Stimulated activated CD8-positive, alpha-beta memory T cell treated with anti-CD3 and anti-CD28 coated beads, Interleukin-12 subunit alpha, Interleukin-12 subunit beta, amount 100 ng/mL, for 4 hours (primary cell): ENCODE measurements around the gene OR10A3.

Source experiments
- DNase-seq: peaks from one replicate; pipeline ENCODE4 v3.0.0-alpha.2; 2020; ENCODE audit warnings: low read depth

OR10A3 gene

GRCh38 chr11:7936615-7937014, 4.9 kb downstream of the OR10A3 start:
- DNase-seq: no peak

GRCh38 chr11:7931168-7931567, 10.3 kb downstream of the OR10A3 start, which contains the start of gene OR10A6:
Gene OR10A6 (minus strand): TSS chr11:7931268. CDS start chr11:7928662, 2,606 bp downstream.
- no peak for DNase-seq

GRCh38 chr11:7927635-7928034, 13.9 kb downstream of the OR10A3 start:
- DNase-seq: no peak

- no peak for DNase-seq
These were observed 17.0 kb downstream of the OR10A3 start for GRCh38 chr11:7924536-7924935.

- no peak for DNase-seq
These were observed 23.4 kb downstream of the OR10A3 start for GRCh38 chr11:7918141-7918540.

GRCh38 chr11:7911011-7911410, 30.5 kb downstream of the OR10A3 start:
- no peak for DNase-seq

GRCh38 chr11:7910286-7910788, 31.2 kb downstream of the OR10A3 start:
- no peak for DNase-seq

GRCh38 chr11:7909585-7910285, 31.8 kb downstream of the OR10A3 start:
- no peak for DNase-seq

GRCh38 chr11:7907121-7907520, 34.4 kb downstream of the OR10A3 start:
- no peak for DNase-seq

GRCh38 chr11:7906481-7906880, 35.0 kb downstream of the OR10A3 start:
- no peak for DNase-seq

GRCh38 chr11:7905961-7906429, 35.5 kb downstream of the OR10A3 start:
- DNase-seq: no peak

GRCh38 chr11:7905549-7905948, 36.0 kb downstream of the OR10A3 start:
- DNase-seq: no peak

GRCh38 chr11:7904917-7905316, 36.6 kb downstream of the OR10A3 start:
- no peak for DNase-seq

- DNase-seq: no peak
These were observed 37.6 kb downstream of the OR10A3 start for GRCh38 chr11:7903940-7904339.

- no peak for DNase-seq
These were observed 40.1 kb downstream of the OR10A3 start for GRCh38 chr11:7901319-7901854.

- DNase-seq: no peak
These were observed 40.8 kb downstream of the OR10A3 start for GRCh38 chr11:7900686-7901085.

- DNase-seq: no peak
These were observed 42.1 kb downstream of the OR10A3 start for GRCh38 chr11:7899418-7899817.

- no peak for DNase-seq
These were observed 42.7 kb downstream of the OR10A3 start for GRCh38 chr11:7898666-7899283.

- no peak for DNase-seq
These were observed 45.3 kb downstream of the OR10A3 start for GRCh38 chr11:7896009-7896785.

GRCh38 chr11:7894251-7894650, 47.3 kb downstream of the OR10A3 start:
- no peak for DNase-seq

- DNase-seq: no peak
These were observed 47.7 kb downstream of the OR10A3 start for GRCh38 chr11:7893796-7894195.

GRCh38 chr11:7892840-7893254, 48.7 kb downstream of the OR10A3 start:
- no peak for DNase-seq
